RWPE1 (cell line): ENCODE results near the gene GLRA2.
"Not testable (repeated sequence)": the region's sequence is repeated elsewhere in the genome, so short reads cannot be mapped to it uniquely, and the experiment has no call there.

ENCODE experiments used
- CTCF ChIA-PET: fragments of 350-600 bp; sonication (Branson Sonifier 250); formaldehyde crosslinking; extraction: SDS; loops from one replicate; lab custom pipeline; 2021; lab: Yijun Ruan, JAX
- POLR2A ChIA-PET: fragments of 400-600 bp; formaldehyde crosslinking; extraction: SDS; loops from one replicate; lab custom pipeline; 2020; ENCODE audit warnings: antibody characterized with exemption; ENCODE audit not compliant: low non-redundant PET; lab: Yijun Ruan, JAX
- DNase-seq: peaks from one replicate; pipeline ENCODE4 v3.0.0; 2012; ENCODE audit warnings: low spot score
- H3K27ac ChIP-seq: fragments of 450-650 bp; 2 replicates; pipeline ENCODE4 v1.5.1; 2017
- CTCF ChIP-seq: fragments of 450-650 bp; conservative IDR thresholded peaks from 2 replicates; pipeline ENCODE4 v1.5.1; 2017; ENCODE audit warnings: low read depth, mild to moderate bottlenecking

Gene GLRA2

GRCh38 chrX:14607446-14607985, 78.2 kb downstream of the GLRA2 start:
- no peak overlapping the region for H3K27ac ChIP-seq
- DNase-seq = no peak
- ChIA-PET CTCF (no interaction called here), POLR2A (no interaction called here)
- TF ChIP-seq CTCF = no peak

GRCh38 chrX:14612450-14612849, 83.1 kb downstream of the GLRA2 start:
- DNase-seq, H3K27ac ChIP-seq, POLR2A ChIA-PET, CTCF ChIA-PET: not testable (repeated sequence)

DNA sequence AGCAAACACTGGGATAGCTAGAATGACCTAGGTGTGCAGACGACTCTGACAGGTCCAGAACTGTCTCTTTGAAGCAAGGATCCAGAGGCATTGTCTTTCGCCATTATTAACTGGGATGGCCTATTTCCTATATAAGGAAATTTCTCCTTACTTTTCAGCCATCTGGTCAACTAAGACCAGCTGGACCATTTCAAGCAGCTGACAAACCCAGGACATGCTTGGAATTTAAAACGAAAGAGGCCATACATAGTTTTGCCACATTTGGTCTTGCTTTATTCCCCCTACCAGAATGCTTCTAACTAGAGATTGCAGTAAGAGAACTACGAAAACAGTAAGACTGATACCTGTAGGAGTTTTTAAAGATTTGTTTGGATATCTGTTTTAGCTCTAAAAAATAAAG, 87.0 kb downstream of the GLRA2 start:
- POLR2A ChIA-PET = no interaction called here
- no peak for DNase-seq
- H3K27ac ChIP-seq = no peak overlapping the region
- CTCF ChIA-PET = no interaction called here
- TF ChIP-seq CTCF = no peak

GRCh38 chrX:14616836-14617235, 87.5 kb downstream of the GLRA2 start:
- no peak for DNase-seq
- ChIA-PET POLR2A (no interaction called here), CTCF (no interaction called here)
- no peak overlapping the region for H3K27ac ChIP-seq
- TF ChIP-seq CTCF = no peak

GRCh38 chrX:14618177-14618965, 89.0 kb downstream of the GLRA2 start:
- ChIA-PET CTCF (no interaction called here), POLR2A (no interaction called here)
- H3K27ac ChIP-seq = no peak overlapping the region
- no peak for TF ChIP-seq CTCF
- DNase-seq = no peak

- TF ChIP-seq CTCF = no peak
- ChIA-PET POLR2A (no interaction called here), CTCF (no interaction called here)
- no peak overlapping the region for H3K27ac ChIP-seq
- DNase-seq = no peak
These were observed 101.4 kb downstream of the GLRA2 start for GRCh38 chrX:14630733-14631132.
